Endothelial cell of umbilical vein (primary cell): Measurements from ENCODE around the gene ADARB2.

ENCODE experiments used
- EZH2 ChIP-seq: IDR thresholded peaks from 2 replicates; pipeline ENCODE4 v1.6.1; 2012; ENCODE audit warnings: borderline replicate concordance, low read depth, mild to moderate bottlenecking, moderate library complexity, low read length, inconsistent platforms; ENCODE audit not compliant: severe bottlenecking
- POLR2AphosphoS5 ChIP-seq: IDR thresholded peaks from 2 replicates; pipeline ENCODE4 v1.6.1; 2012; ENCODE audit warnings: low read depth, mild to moderate bottlenecking, control low read depth, low read length, moderate library complexity; ENCODE audit not compliant: insufficient read depth
- TF ChIP-seq, protein P1 (sequence below), 2 donors: IDR thresholded peaks; 1 replicate in 1 of 2; 2 replicates in 1 of 2; pipeline ENCODE4 v1.5.1; 2011; ENCODE audit warnings: low read length in 2 of 2, mild to moderate bottlenecking in 2 of 2, moderate library complexity in 2 of 2, control low read depth in 1 of 2, inconsistent platforms in 1 of 2, low read depth in 1 of 2; ENCODE audit not compliant: insufficient read depth in 1 of 2; ENCODE audit errors: extremely low read depth in 1 of 2
- TF ChIP-seq, protein P2 (sequence below): IDR thresholded peaks from 2 replicates; pipeline ENCODE4 v1.6.1; 2011; ENCODE audit not compliant: insufficient read depth, insufficient read length

DNA sequence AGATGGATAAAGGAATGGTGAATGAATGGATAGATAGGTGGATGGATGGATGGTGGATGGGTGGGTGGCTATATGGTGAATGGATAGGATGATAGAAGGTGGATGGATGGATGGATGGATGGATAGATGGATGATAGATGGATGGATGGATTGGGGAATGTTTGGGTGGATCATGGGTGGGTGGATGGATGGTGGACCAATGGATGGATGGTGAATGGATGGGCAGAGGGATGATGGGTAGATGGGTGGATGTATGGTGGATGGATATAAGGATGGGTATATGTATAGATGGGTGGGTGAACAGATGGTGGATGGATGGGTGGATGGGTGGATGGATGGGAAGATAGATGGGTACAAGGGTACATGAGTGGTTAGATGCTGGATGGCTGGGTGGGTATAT is 322.4 kb downstream of the ADARB2 start:
- TF ChIP-seq, protein P1, sequence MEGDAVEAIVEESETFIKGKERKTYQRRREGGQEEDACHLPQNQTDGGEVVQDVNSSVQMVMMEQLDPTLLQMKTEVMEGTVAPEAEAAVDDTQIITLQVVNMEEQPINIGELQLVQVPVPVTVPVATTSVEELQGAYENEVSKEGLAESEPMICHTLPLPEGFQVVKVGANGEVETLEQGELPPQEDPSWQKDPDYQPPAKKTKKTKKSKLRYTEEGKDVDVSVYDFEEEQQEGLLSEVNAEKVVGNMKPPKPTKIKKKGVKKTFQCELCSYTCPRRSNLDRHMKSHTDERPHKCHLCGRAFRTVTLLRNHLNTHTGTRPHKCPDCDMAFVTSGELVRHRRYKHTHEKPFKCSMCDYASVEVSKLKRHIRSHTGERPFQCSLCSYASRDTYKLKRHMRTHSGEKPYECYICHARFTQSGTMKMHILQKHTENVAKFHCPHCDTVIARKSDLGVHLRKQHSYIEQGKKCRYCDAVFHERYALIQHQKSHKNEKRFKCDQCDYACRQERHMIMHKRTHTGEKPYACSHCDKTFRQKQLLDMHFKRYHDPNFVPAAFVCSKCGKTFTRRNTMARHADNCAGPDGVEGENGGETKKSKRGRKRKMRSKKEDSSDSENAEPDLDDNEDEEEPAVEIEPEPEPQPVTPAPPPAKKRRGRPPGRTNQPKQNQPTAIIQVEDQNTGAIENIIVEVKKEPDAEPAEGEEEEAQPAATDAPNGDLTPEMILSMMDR (IDR thresholded peaks at IDR 0.05; ENCODE audit: extremely low read depth in 1 of 2, insufficient read depth in 1 of 2, low read depth in 1 of 2, low read length in 2 of 2) = no peak
- no peak for TF ChIP-seq POLR2AphosphoS5
- no peak for TF ChIP-seq EZH2
- TF ChIP-seq, protein P2, sequence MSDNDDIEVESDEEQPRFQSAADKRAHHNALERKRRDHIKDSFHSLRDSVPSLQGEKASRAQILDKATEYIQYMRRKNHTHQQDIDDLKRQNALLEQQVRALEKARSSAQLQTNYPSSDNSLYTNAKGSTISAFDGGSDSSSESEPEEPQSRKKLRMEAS = no peak
